ENCODE data around the gene NEUROD2.

DNA sequence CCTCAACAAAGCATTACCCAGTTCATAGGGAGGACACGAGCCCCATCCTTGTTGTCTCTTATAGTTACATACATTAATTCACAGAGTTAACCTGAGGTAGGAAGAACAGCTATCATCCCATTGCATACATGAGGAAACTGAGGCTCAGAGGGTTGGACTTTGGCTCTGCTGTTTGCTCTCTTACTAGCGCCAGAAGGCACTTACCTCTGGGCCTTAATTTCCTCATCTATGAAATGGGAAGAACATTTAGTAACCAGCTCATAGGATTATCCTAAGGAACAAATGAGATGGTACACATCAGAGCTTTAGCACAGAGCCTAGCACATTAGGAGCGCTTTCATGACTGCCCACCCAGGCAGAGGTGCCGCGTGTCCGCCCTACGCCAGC, 27.6 kb downstream of the NEUROD2 start:
- TF ChIP-seq TAF1 (IDR thresholded peaks at IDR 0.05; ENCODE audit: borderline replicate concordance, insufficient read depth, low read length) (no peak), POLR2AphosphoS5 (IDR thresholded peaks at IDR 0.05; ENCODE audit: low read depth, low read length) (no peak)
- TF ChIP-seq, protein P1, sequence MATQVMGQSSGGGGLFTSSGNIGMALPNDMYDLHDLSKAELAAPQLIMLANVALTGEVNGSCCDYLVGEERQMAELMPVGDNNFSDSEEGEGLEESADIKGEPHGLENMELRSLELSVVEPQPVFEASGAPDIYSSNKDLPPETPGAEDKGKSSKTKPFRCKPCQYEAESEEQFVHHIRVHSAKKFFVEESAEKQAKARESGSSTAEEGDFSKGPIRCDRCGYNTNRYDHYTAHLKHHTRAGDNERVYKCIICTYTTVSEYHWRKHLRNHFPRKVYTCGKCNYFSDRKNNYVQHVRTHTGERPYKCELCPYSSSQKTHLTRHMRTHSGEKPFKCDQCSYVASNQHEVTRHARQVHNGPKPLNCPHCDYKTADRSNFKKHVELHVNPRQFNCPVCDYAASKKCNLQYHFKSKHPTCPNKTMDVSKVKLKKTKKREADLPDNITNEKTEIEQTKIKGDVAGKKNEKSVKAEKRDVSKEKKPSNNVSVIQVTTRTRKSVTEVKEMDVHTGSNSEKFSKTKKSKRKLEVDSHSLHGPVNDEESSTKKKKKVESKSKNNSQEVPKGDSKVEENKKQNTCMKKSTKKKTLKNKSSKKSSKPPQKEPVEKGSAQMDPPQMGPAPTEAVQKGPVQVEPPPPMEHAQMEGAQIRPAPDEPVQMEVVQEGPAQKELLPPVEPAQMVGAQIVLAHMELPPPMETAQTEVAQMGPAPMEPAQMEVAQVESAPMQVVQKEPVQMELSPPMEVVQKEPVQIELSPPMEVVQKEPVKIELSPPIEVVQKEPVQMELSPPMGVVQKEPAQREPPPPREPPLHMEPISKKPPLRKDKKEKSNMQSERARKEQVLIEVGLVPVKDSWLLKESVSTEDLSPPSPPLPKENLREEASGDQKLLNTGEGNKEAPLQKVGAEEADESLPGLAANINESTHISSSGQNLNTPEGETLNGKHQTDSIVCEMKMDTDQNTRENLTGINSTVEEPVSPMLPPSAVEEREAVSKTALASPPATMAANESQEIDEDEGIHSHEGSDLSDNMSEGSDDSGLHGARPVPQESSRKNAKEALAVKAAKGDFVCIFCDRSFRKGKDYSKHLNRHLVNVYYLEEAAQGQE (IDR thresholded peaks at IDR 0.05; ENCODE audit: insufficient read depth in 1 of 2, low read depth in 2 of 2, low read length in 2 of 2), result no peak

All from PFSK-1 (cell line).